OCI-LY1 (cell line): ENCODE measurements around the gene APOD.

Experiments
- EZH2 ChIP-seq: fragments of 200-600 bp; sonication (generic), shearing (Covaris generic); IDR thresholded peaks from 2 replicates; pipeline ENCODE4 v1.8.0; 2017; ENCODE audit warnings: borderline replicate concordance, mixed run types, mild to moderate bottlenecking, antibody characterized with exemption, low read length, moderate library complexity, mixed read lengths
- TF ChIP-seq, protein P1 (sequence below): fragments of 200-600 bp; sonication (generic), shearing (Covaris generic); IDR thresholded peaks from 2 replicates; pipeline ENCODE4 v1.5.1; 2017; ENCODE audit warnings: mild to moderate bottlenecking, antibody characterized with exemption, low read length, moderate library complexity, mixed read lengths

DNA sequence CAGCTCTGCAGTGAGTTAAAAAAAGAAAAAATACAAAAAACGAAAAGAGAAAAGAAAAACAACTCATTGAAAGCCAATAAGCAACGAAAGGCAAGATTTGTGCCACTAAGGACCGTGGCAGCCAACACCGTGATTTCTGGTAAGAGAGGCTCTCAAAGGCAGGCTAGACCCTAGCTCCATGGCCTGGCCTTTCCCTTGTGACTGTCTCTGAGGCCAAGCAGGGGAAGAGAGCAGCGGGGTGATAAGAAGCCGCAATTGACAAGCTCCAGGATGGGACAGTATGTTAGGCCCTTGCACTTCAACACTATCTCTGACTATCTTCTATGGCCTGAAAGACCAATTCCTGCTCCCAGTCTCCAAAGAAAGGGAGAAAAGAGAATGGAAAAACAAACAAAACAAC lies 12.4 kb downstream of the APOD start:
- TF ChIP-seq EZH2: no peak
- TF ChIP-seq, protein P1, sequence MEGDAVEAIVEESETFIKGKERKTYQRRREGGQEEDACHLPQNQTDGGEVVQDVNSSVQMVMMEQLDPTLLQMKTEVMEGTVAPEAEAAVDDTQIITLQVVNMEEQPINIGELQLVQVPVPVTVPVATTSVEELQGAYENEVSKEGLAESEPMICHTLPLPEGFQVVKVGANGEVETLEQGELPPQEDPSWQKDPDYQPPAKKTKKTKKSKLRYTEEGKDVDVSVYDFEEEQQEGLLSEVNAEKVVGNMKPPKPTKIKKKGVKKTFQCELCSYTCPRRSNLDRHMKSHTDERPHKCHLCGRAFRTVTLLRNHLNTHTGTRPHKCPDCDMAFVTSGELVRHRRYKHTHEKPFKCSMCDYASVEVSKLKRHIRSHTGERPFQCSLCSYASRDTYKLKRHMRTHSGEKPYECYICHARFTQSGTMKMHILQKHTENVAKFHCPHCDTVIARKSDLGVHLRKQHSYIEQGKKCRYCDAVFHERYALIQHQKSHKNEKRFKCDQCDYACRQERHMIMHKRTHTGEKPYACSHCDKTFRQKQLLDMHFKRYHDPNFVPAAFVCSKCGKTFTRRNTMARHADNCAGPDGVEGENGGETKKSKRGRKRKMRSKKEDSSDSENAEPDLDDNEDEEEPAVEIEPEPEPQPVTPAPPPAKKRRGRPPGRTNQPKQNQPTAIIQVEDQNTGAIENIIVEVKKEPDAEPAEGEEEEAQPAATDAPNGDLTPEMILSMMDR: no peak
